ENCODE results near the gene NMU. TPM values are rescaled to one million over a fixed set of nuclear protein-coding genes. Genes with fewer than 3 reads are reported as not detected.

NMU gene
- total and polyA plus RNA-seq, 2 of the 4 experiments (the other 2 are of a cell fraction), result not detected

DNA sequence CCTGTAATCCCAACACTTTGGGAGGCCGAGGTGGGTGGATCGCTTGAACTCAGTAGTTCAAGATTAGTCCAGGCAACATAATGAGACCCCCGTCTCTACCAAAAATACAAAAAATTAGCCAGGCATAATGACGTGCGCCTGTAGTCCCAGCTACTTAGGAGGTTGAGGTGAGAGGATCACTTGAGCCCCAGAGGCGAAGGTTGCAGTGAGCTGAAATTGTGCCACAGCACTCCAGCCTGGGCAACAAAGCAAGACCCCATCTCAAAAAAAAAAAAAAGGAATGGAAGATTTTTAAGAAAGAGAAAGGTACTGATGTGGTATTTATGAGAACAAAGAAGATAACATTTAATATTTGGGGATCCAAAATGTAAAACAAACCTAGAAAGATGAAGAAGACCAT is 27.0 kb upstream of the NMU start:
- no peak overlapping the region for H4K5ac ChIP-seq (ENCODE audit: low read depth, low read length)
- H3K18ac ChIP-seq (ENCODE audit: low read depth, low read length), result no peak overlapping the region
- H3K79me1 ChIP-seq (ENCODE audit: low read depth in 1 of 2, low read length in 2 of 2), result no peaks in the 10 kb centered on the region
- no peak overlapping the region for H3K23ac ChIP-seq (ENCODE audit: low read depth, low read length)
- intact Hi-C loops (cut with micrococcal nuclease) (no loop called here), in situ Hi-C loops (cut with MboI; ENCODE audit: low sequenced_read_pairs) (no loop called here), dilution Hi-C loops (cut with HindIII; ENCODE audit: low sequenced_read_pairs, unreplicated experiment) (no loop called here)
- no TSS peak for BruUV-seq (replicated peaks)
- no peak overlapping the region for H2AK5ac ChIP-seq (ENCODE audit: low read depth, low read length)
- no peak overlapping the region for H2BK5ac ChIP-seq (ENCODE audit: low read depth, low read length, poor library complexity, severe bottlenecking)
- H3K9ac ChIP-seq (ENCODE audit: low read depth, low read length), result no peak overlapping the region
- no peak overlapping the region for H4K91ac ChIP-seq (ENCODE audit: insufficient read depth, low read depth, low read length)
- no peak overlapping the region for H3K14ac ChIP-seq (replicated peaks; ENCODE audit: low read depth, low read length)
- no peak overlapping the region for H2BK15ac ChIP-seq (ENCODE audit: low read depth, low read length)
- no peak overlapping the region for H2BK120ac ChIP-seq (ENCODE audit: low read depth, low read length)
- H3K36me3 ChIP-seq (ENCODE audit: control insufficient read depth, insufficient read depth, low read length), result no peaks in the 10 kb centered on the region
- CTCF ChIA-PET, result interaction anchor here (0.7 kb wide), 1 partner anchor 381 kb away, joined by 5 read pairs; no protein-coding TSS in a partner anchor
- no peak overlapping the region for H3K56ac ChIP-seq (ENCODE audit: extremely low read depth, insufficient read depth, low read length)
- no peak for DNase-seq
- H3K4me2 ChIP-seq (ENCODE audit: low read depth, low read length), result no peak overlapping the region
- no peaks in the 10 kb centered on the region for H3K4me1 ChIP-seq (ENCODE audit: control insufficient read depth, insufficient read depth, low read length)
- no peak overlapping the region for H2BK20ac ChIP-seq (ENCODE audit: low read depth, low read length)
- no peak overlapping the region for H3K27ac ChIP-seq (ENCODE audit: insufficient read depth, low read length)
- H3K9me1 ChIP-seq (ENCODE audit: insufficient read depth, low read length), result no peaks in the 10 kb centered on the region
- WGBS, 2 experiments (ENCODE audit: extremely low coverage in 2 of 2, insufficient read length in 1 of 2), result no CpG with 5 or more reads among the region's 6 CpGs
- H3K4ac ChIP-seq (ENCODE audit: low read depth, low read length), result no peak overlapping the region
- no peak overlapping the region for H3K4me3 ChIP-seq (ENCODE audit: insufficient read depth, low read depth, low read length)
- H4K8ac ChIP-seq (ENCODE audit: low read depth in 2 of 2, low read length in 2 of 2), result no peak overlapping the region
- TF ChIP-seq CEBPB (IDR thresholded peaks at IDR 0.05; ENCODE audit: low read depth, low read length) (no peak), NFE2L2 (IDR thresholded peaks at IDR 0.05; ENCODE audit: low read depth, low read length) (no peak), CHD1 (IDR thresholded peaks at IDR 0.05; ENCODE audit: low read depth, low read length) (no peak)
- H3K9me3 ChIP-seq (ENCODE audit: control insufficient read depth, insufficient read depth, low read length), result no peaks in the 10 kb centered on the region
- peaks cover 1% of the 10 kb centered on the region; the same call in 1 of the 2 replicates for H3K27me3 ChIP-seq (ENCODE audit: control insufficient read depth, insufficient read depth, low read length)
- POLR2A ChIA-PET (ENCODE audit: unreplicated experiment), result no interaction called here
- H2AK9ac ChIP-seq (replicated peaks; ENCODE audit: low read depth, low read length, poor library complexity), result no peak overlapping the region
- ATAC-seq (ENCODE audit: low read depth), result no peak
- H2AFZ ChIP-seq (replicated peaks; ENCODE audit: low read length, poor library complexity), result no peak overlapping the region
- no peaks in the 10 kb centered on the region for H4K20me1 ChIP-seq (ENCODE audit: insufficient read depth, low read length)
